Endothelial cell of umbilical vein (primary cell): ENCODE data around the gene MYO7B. TPM values are rescaled to one million over a fixed set of nuclear protein-coding genes. Genes with fewer than 3 reads are reported as not detected.

ENCODE experiments used
- BruUV-seq: library from RNA; stranded (reverse); fragments of 400-500 nt; replicated peaks from 2 replicates; lab custom pipeline; 2021; lab: Mats Ljungman, UMichigan
- CTCF ChIA-PET: fragments of 300-600, 350-600 bp; sonication (Branson Sonifier 250); formaldehyde crosslinking; loops from one replicate; lab custom pipeline; 2021; ENCODE audit warnings: antibody characterized with exemption, inconsistent platforms; lab: Charles Lee
- POLR2A ChIA-PET: fragments of 300-600, 350-600 bp; sonication (Branson Sonifier 250); formaldehyde crosslinking; loops from one replicate; lab custom pipeline; 2021; ENCODE audit warnings: antibody characterized with exemption, inconsistent platforms; lab: Charles Lee
- DNase-seq: peaks from one replicate; pipeline ENCODE4 v3.0.0-alpha.2; 2011; ENCODE audit warnings: low read depth, low spot score
- FAIRE-seq: peaks from 2 replicates; lab custom pipeline; 2011; peaks lifted over from hg19 to GRCh38; lab: Jason Lieb, UNC
- H2AFZ ChIP-seq: 2 replicates; pipeline ENCODE4 v1.6.0; 2012; ENCODE audit warnings: low read depth, low read length, control low read depth, inconsistent platforms
- H3K27ac ChIP-seq: 2 replicates; pipeline ENCODE4 v1.5.1; 2011; ENCODE audit warnings: low read depth, mild to moderate bottlenecking, control low read depth, low read length, moderate library complexity; ENCODE audit not compliant: insufficient read depth
- H3K27me3 ChIP-seq, 2 experiments: 2 replicates each; pipeline versions ENCODE4 v1.6.0 to v1.6.1; 2011; ENCODE audit warnings: low read length in 2 of 2, mixed read lengths in 1 of 2; ENCODE audit not compliant: control insufficient read depth in 2 of 2, insufficient read depth in 2 of 2
- H3K36me3 ChIP-seq, 2 experiments: 2 replicates in 1 of 2; 3 replicates in 1 of 2; pipeline ENCODE4 v1.5.1; 2011; ENCODE audit warnings: low read length in 2 of 2, mild to moderate bottlenecking in 1 of 2, moderate library complexity in 1 of 2; ENCODE audit not compliant: control insufficient read depth in 2 of 2, insufficient read depth in 2 of 2; ENCODE audit errors: extremely low read depth in 1 of 2
- H3K4me1 ChIP-seq: 3 replicates; pipeline ENCODE4 v1.5.1; 2011; ENCODE audit warnings: mild to moderate bottlenecking, low read length; ENCODE audit not compliant: control insufficient read depth, insufficient read depth; ENCODE audit errors: extremely low read depth
- H3K4me2 ChIP-seq: 2 replicates; pipeline ENCODE4 v1.6.1; 2011; ENCODE audit warnings: low read length, control low read depth, mixed read lengths; ENCODE audit not compliant: insufficient read depth
- H3K4me3 ChIP-seq, 3 experiments: fragments of 200-600 bp in 1 of 3; sonication (generic), shearing (Covaris generic) in 1 of 3; replicated peaks in 1 of 3; 2 replicates each; pipeline ENCODE4 v1.5.1; 2011 to 2016; ENCODE audit warnings: control low read depth in 3 of 3, low read length in 3 of 3, mild to moderate bottlenecking in 2 of 3, inconsistent platforms in 1 of 3, low read depth in 1 of 3, moderate library complexity in 1 of 3; ENCODE audit not compliant: insufficient read depth in 1 of 3
- H3K79me2 ChIP-seq: 2 replicates; pipeline ENCODE4 v1.6.0; 2012; ENCODE audit warnings: low read length, inconsistent platforms; ENCODE audit not compliant: control insufficient read depth, insufficient read depth
- H3K9ac ChIP-seq: replicated peaks from 2 replicates; pipeline ENCODE3; 2011; ENCODE audit warnings: low read length, control low read depth; ENCODE audit not compliant: insufficient read depth; ENCODE audit errors: extremely low read depth
- H3K9me1 ChIP-seq: replicated peaks from 3 replicates; pipeline ENCODE4 v1.6.0; 2011; ENCODE audit warnings: mild to moderate bottlenecking, low read length; ENCODE audit not compliant: control insufficient read depth, insufficient read depth; ENCODE audit errors: extremely low read depth
- H3K9me3 ChIP-seq: replicated peaks from 2 replicates; pipeline ENCODE4 v1.5.1; 2012; ENCODE audit warnings: low read length, inconsistent platforms; ENCODE audit not compliant: control insufficient read depth, insufficient read depth
- H4K20me1 ChIP-seq: replicated peaks from 2 replicates; pipeline ENCODE3; 2011; ENCODE audit warnings: mild to moderate bottlenecking, low read length; ENCODE audit not compliant: control insufficient read depth, insufficient read depth; ENCODE audit errors: extremely low read depth
- CTCF ChIP-seq, 2 donors: IDR thresholded peaks; 1 replicate in 1 of 2; 2 replicates in 1 of 2; pipeline ENCODE4 v1.5.1; 2011; ENCODE audit warnings: low read length in 2 of 2, mild to moderate bottlenecking in 2 of 2, moderate library complexity in 2 of 2, control low read depth in 1 of 2, inconsistent platforms in 1 of 2, low read depth in 1 of 2; ENCODE audit not compliant: insufficient read depth in 1 of 2; ENCODE audit errors: extremely low read depth in 1 of 2
- EZH2 ChIP-seq: IDR thresholded peaks from 2 replicates; pipeline ENCODE4 v1.6.1; 2012; ENCODE audit warnings: borderline replicate concordance, low read depth, mild to moderate bottlenecking, moderate library complexity, low read length, inconsistent platforms; ENCODE audit not compliant: severe bottlenecking
- FOS ChIP-seq: IDR thresholded peaks from 2 replicates; pipeline ENCODE4 v1.6.1; 2011; ENCODE audit warnings: mild to moderate bottlenecking, low read length, moderate library complexity, borderline replicate concordance; ENCODE audit not compliant: insufficient read depth
- GATA2 ChIP-seq: IDR thresholded peaks from 2 replicates; pipeline ENCODE4 v1.7.0; 2011; ENCODE audit warnings: low read depth, mild to moderate bottlenecking, moderate library complexity, mixed read lengths, low read length; ENCODE audit not compliant: insufficient read length, insufficient read depth
- JUN ChIP-seq: IDR thresholded peaks from 2 replicates; pipeline ENCODE4 v1.6.1; 2011; ENCODE audit warnings: borderline replicate concordance, low read depth; ENCODE audit not compliant: insufficient read length, insufficient read depth
- MAX ChIP-seq: IDR thresholded peaks from 2 replicates; pipeline ENCODE4 v1.6.1; 2011; ENCODE audit not compliant: insufficient read depth, insufficient read length
- MYC ChIP-seq: IDR thresholded peaks from one replicate; pipeline ENCODE4 v1.6.1; 2011; ENCODE audit warnings: mild to moderate bottlenecking, low read depth, low read length
- POLR2A ChIP-seq: IDR thresholded peaks from 2 replicates; pipeline ENCODE4 v1.6.1; 2012; ENCODE audit warnings: low read depth, mild to moderate bottlenecking, control low read depth, low read length
- POLR2AphosphoS5 ChIP-seq: IDR thresholded peaks from 2 replicates; pipeline ENCODE4 v1.6.1; 2012; ENCODE audit warnings: low read depth, mild to moderate bottlenecking, control low read depth, low read length, moderate library complexity; ENCODE audit not compliant: insufficient read depth
- dilution Hi-C: fragments of 300-500 bp; cut with MboI; formaldehyde crosslinking; loops from one replicate; pipeline ENCODE4 v1.15.0; 2019; ENCODE audit warnings: low sequenced_read_pairs; ENCODE audit not compliant: extremely low pct_ligation_motif_present
- intact Hi-C: fragments of 100-400 bp; cut with micrococcal nuclease; formaldehyde crosslinking; loops from one replicate; pipeline ENCODE4 v1.10.0; 2022
- polyA plus RNA-seq, 4 experiments: library from polyadenylated mRNA; depleted of rRNA in 3 of 4; stranded (reverse) in 3 of 4; unstranded in 1 of 4; fragments of >200 nt; gene quantifications; 2 replicates each; pipeline versions ENCODE4 v1.2.1 to v1.2.3, GENCODE V29; 2011 to 2012; ENCODE audit warnings: missing spikeins in 1 of 4
- total RNA-seq: library from RNA; stranded (reverse); gene quantifications from 2 replicates; pipeline ENCODE4 v1.2.3, GENCODE V29; 2021

Gene MYO7B
- total and polyA plus RNA-seq, 2 donors (not counting 3 experiments of a cell fraction or from before 2014, with no cell fraction given), result 0.17 TPM; not detected in 1

GRCh38 chr2:127527001-127527804 is 8.3 kb upstream of the MYO7B start:
- no peak for TF ChIP-seq JUN
- peaks cover 38% of the 10 kb centered on the region for H3K79me2 ChIP-seq
- POLR2A ChIA-PET, result interaction anchor here (0.6 to 1.7 kb wide), 5 partner anchors 9 to 232 kb away, joined by 3 to 4 read pairs (median 3); no protein-coding TSS in a partner anchor
- FAIRE-seq (peak; percentile 59), DNase-seq (no peak)
- CTCF ChIA-PET, result interaction anchor here (0.6 to 2.0 kb wide), 14 partner anchors 10 to 169 kb away, joined by 3 to 17 read pairs (median 4); partner anchors contain the start of gene LIMS2
- H3K36me3 ChIP-seq, result peaks cover 0 to 6% of the 10 kb centered on the region in 2 experiments
- H3K4me3 ChIP-seq, result peak overlapping the region; percentile 78 to 92 (median 88)
- H2AFZ ChIP-seq, result peak overlapping the region; percentile 97
- peak overlapping the region; percentile 99 for H3K9ac ChIP-seq
- no peaks in the 10 kb centered on the region for H4K20me1 ChIP-seq
- no peaks in the 10 kb centered on the region for H3K27me3 ChIP-seq
- peak overlapping the region; percentile 99 for H3K4me2 ChIP-seq
- peaks cover 11% of the 10 kb centered on the region for H3K4me1 ChIP-seq
- dilution Hi-C loops (no loop called here), intact Hi-C loops (loop anchor here (2.0 kb wide), 1 partner anchor 284 kb away; the partner anchor contains the start of gene WDR33)
- H3K27ac ChIP-seq, result peak overlapping the region; percentile 100
- H3K9me1 ChIP-seq, result no peaks in the 10 kb centered on the region
- H3K9me3 ChIP-seq, result no peaks in the 10 kb centered on the region
- no TSS peak for BruUV-seq

- Histone ChIP-seq H3K27ac (no peak overlapping the region), H3K9me1 (no peaks in the 10 kb centered on the region), H3K79me2 (peaks cover 26% of the 10 kb centered on the region), H3K9me3 (no peaks in the 10 kb centered on the region), H3K27me3 (peaks cover 0 to 2% of the 10 kb centered on the region in 2 experiments), H3K4me1 (peaks cover 11% of the 10 kb centered on the region), H3K9ac (no peak overlapping the region), H4K20me1 (no peaks in the 10 kb centered on the region), H3K4me2 (no peak overlapping the region), H2AFZ (no peak overlapping the region), H3K4me3 (no peak overlapping the region), H3K36me3 (no peaks in the 10 kb centered on the region)
- CTCF ChIA-PET, result interaction anchor here (1.4 kb wide), 2 partner anchors 11 to 63 kb away, joined by 3 to 8 read pairs; no protein-coding TSS in a partner anchor
- TF ChIP-seq POLR2AphosphoS5, result no peak
- no peak for TF ChIP-seq MYC
- no peak for TF ChIP-seq FOS
- TF ChIP-seq EZH2, result no peak
- TF ChIP-seq POLR2A, result no peak
- no peak for TF ChIP-seq JUN
- TF ChIP-seq GATA2, result no peak
- TF ChIP-seq MAX, result no peak
- no peak for TF ChIP-seq CTCF (IDR thresholded peaks at IDR 0.05; ENCODE audit: extremely low read depth in 1 of 2, insufficient read depth in 1 of 2, low read depth in 1 of 2, low read length in 2 of 2)
- dilution Hi-C loops (no loop called here), intact Hi-C loops (no loop called here)
- POLR2A ChIA-PET, result no interaction called here
- DNase-seq (no peak), FAIRE-seq (no peak)
- no TSS peak for BruUV-seq
Measured at GRCh38 chr2:127528487-127528886, 7.0 kb upstream of the MYO7B start.
